GM21717 (cell line): ENCODE results near the gene CHAT.

Experiments
- ATAC-seq: cut with Tn5 transposase; IDR thresholded peaks from one replicate; pipeline ENCODE4 v1.9.1; 2021; ENCODE audit warnings: mild to moderate bottlenecking, moderate library complexity; ENCODE audit not compliant: unreplicated experiment

The CHAT gene

GRCh38 chr10:49596836-49597235 is 17.0 kb upstream of the CHAT start:
- no peak for ATAC-seq

- no peak for ATAC-seq
Observed at GRCh38 chr10:49597426-49598163, 16.2 kb upstream of the CHAT start.

GRCh38 chr10:49598164-49598856 is 15.5 kb upstream of the CHAT start:
- ATAC-seq: no peak

- ATAC-seq: no peak
Observed at GRCh38 chr10:49598986-49599385, 14.9 kb upstream of the CHAT start.

GRCh38 chr10:49599546-49599945 is 14.3 kb upstream of the CHAT start:
- no peak for ATAC-seq

- no peak for ATAC-seq
Observed at GRCh38 chr10:49600046-49600445, 13.8 kb upstream of the CHAT start.

- no peak for ATAC-seq
Observed at GRCh38 chr10:49600781-49601400, 12.9 kb upstream of the CHAT start.

GRCh38 chr10:49601857-49602256 is 12.0 kb upstream of the CHAT start:
- no peak for ATAC-seq

- no peak for ATAC-seq
Observed at GRCh38 chr10:49602380-49603023, 11.3 kb upstream of the CHAT start.

GRCh38 chr10:49605216-49605938 is 8.5 kb upstream of the CHAT start:
- no peak for ATAC-seq

GRCh38 chr10:49605939-49606509 is 7.8 kb upstream of the CHAT start:
- ATAC-seq: no peak

GRCh38 chr10:49606981-49607535 is 6.8 kb upstream of the CHAT start:
- ATAC-seq: peak; percentile 52

- no peak for ATAC-seq
Observed at GRCh38 chr10:49608166-49609005, 5.5 kb upstream of the CHAT start.

- ATAC-seq: no peak
Observed at GRCh38 chr10:49609006-49609282, 4.9 kb upstream of the CHAT start.

- no peak for ATAC-seq
Observed at GRCh38 chr10:49609283-49610113, 4.3 kb upstream of the CHAT start.

GRCh38 chr10:49610114-49610457 is 3.8 kb upstream of the CHAT start, which contains the start of gene SLC18A3:
SLC18A3 (plus strand) TSS chr10:49610310; CDS start chr10:49610741, 431 bp downstream.
- no peak for ATAC-seq

- ATAC-seq: no peak
Observed at GRCh38 chr10:49610458-49611165, 3.2 kb upstream of the CHAT start.

- no peak for ATAC-seq
Observed at GRCh38 chr10:49611166-49611815, 2.5 kb upstream of the CHAT start.
